Measurements from ENCODE around the gene TLX2. TPM values are rescaled to one million over a fixed set of nuclear protein-coding genes. Genes with fewer than 3 reads are reported as not detected.

Gene TLX2
- total and polyA plus RNA-seq, 2 of the 4 experiments (the other 2 are of a cell fraction), result not detected

GRCh38 chr2:74538881-74539339 lies 24.7 kb downstream of the TLX2 start:
- no peak overlapping the region for H3K18ac ChIP-seq (ENCODE audit: low read depth, low read length)
- dilution Hi-C loops (cut with HindIII; ENCODE audit: low sequenced_read_pairs, unreplicated experiment), result no loop called here

More at GRCh38 chr2:74538881-74539339, 24.7 kb downstream of the TLX2 start:
- Histone ChIP-seq H4K91ac (ENCODE audit: insufficient read depth, low read depth, low read length) (no peak overlapping the region), H3K4me1 (ENCODE audit: control insufficient read depth, insufficient read depth, low read length) (no peaks in the 10 kb centered on the region), H3K9me3 (ENCODE audit: control insufficient read depth, insufficient read depth, low read length) (no peaks in the 10 kb centered on the region), H4K20me1 (ENCODE audit: insufficient read depth, low read length) (no peaks in the 10 kb centered on the region), H3K56ac (ENCODE audit: extremely low read depth, insufficient read depth, low read length) (no peak overlapping the region), H2AK5ac (ENCODE audit: low read depth, low read length) (no peak overlapping the region), H3K4me2 (ENCODE audit: low read depth, low read length) (no peak overlapping the region), H2BK20ac (ENCODE audit: low read depth, low read length) (no peak overlapping the region), H2BK15ac (ENCODE audit: low read depth, low read length) (no peak overlapping the region), H3K14ac (replicated peaks; ENCODE audit: low read depth, low read length) (no peak overlapping the region), H2AK9ac (replicated peaks; ENCODE audit: low read depth, low read length, poor library complexity) (no peak overlapping the region), H3K4me3 (ENCODE audit: insufficient read depth, low read depth, low read length) (no peak overlapping the region), H3K23ac (ENCODE audit: low read depth, low read length) (no peak overlapping the region), H3K9me1 (ENCODE audit: insufficient read depth, low read length) (no peaks in the 10 kb centered on the region), H3K4ac (ENCODE audit: low read depth, low read length) (no peak overlapping the region), H2BK120ac (ENCODE audit: low read depth, low read length) (no peak overlapping the region), H2AFZ (replicated peaks; ENCODE audit: low read length, poor library complexity) (no peak overlapping the region), H4K5ac (ENCODE audit: low read depth, low read length) (no peak overlapping the region), H3K27me3 (ENCODE audit: control insufficient read depth, insufficient read depth, low read length) (no peaks in the 10 kb centered on the region), H3K27ac (ENCODE audit: insufficient read depth, low read length) (no peak overlapping the region), H2BK5ac (ENCODE audit: low read depth, low read length, poor library complexity, severe bottlenecking) (no peak overlapping the region), H4K8ac (ENCODE audit: low read depth in 2 of 2, low read length in 2 of 2) (no peak overlapping the region), H3K36me3 (ENCODE audit: control insufficient read depth, insufficient read depth, low read length) (peaks cover 19% of the 10 kb centered on the region), H3K9ac (ENCODE audit: low read depth, low read length) (no peak overlapping the region), H3K79me1 (ENCODE audit: low read depth in 1 of 2, low read length in 2 of 2) (no peaks in the 10 kb centered on the region)
- ChIA-PET POLR2A (ENCODE audit: unreplicated experiment) (no interaction called here), CTCF (no interaction called here)
- DNase-seq (no peak), ATAC-seq (ENCODE audit: low read depth) (no peak)
- TF ChIP-seq ELK1 (IDR thresholded peaks at IDR 0.05; ENCODE audit: borderline replicate concordance, low read depth, low read length), result no peak
- TF ChIP-seq MAZ (IDR thresholded peaks at IDR 0.05; ENCODE audit: borderline replicate concordance, low read depth, low read length), result no peak
- TF ChIP-seq SMC3 (IDR thresholded peaks at IDR 0.05; ENCODE audit: low read depth, low read length), result no peak
- no peak for TF ChIP-seq POLR2A (IDR thresholded peaks at IDR 0.05; ENCODE audit: low read depth, low read length)
- peak; percentile 83 for TF ChIP-seq CEBPB (IDR thresholded peaks at IDR 0.05; ENCODE audit: low read depth, low read length)
- TF ChIP-seq BHLHE40 (IDR thresholded peaks at IDR 0.05; ENCODE audit: low read depth, low read length), result no peak
- no TSS peak for BruUV-seq (replicated peaks)
- 96% methylated on average over 4 of the region's 7 CpGs; no CpG with 5 or more reads in 1 of the 2 experiments for WGBS, 2 experiments (ENCODE audit: extremely low coverage in 2 of 2, insufficient read length in 1 of 2)
- intact Hi-C loops (cut with micrococcal nuclease) (no loop called here), in situ Hi-C loops (cut with MboI; ENCODE audit: low sequenced_read_pairs) (no loop called here)
